MG63 (cell line): ENCODE results near the gene DNAH10. TPM values are rescaled to one million over a fixed set of nuclear protein-coding genes. Genes with fewer than 3 reads are reported as not detected.

Experiments used
- DNase-seq: peaks from one replicate; pipeline ENCODE4 v3.0.0-alpha.2; 2020
- H3K27me3 ChIP-seq: fragments of 250-450 bp; sonication (Bioruptor Pico); 2 replicates; pipeline ENCODE4 v1.5.1; 2020; ENCODE audit warnings: mild to moderate bottlenecking, moderate library complexity
- H3K36me3 ChIP-seq: fragments of 250-450 bp; sonication (Bioruptor Pico); 2 replicates; pipeline ENCODE4 v1.5.1; 2020; ENCODE audit warnings: mild to moderate bottlenecking, moderate library complexity
- H3K4me3 ChIP-seq: fragments of 250-450 bp; sonication (Bioruptor Pico); 2 replicates; pipeline ENCODE4 v1.5.1; 2020; ENCODE audit warnings: mild to moderate bottlenecking, moderate library complexity
- H3K9me3 ChIP-seq: fragments of 250-450 bp; sonication (Bioruptor Pico); 2 replicates; pipeline ENCODE4 v1.5.1; 2020; ENCODE audit warnings: mild to moderate bottlenecking, moderate library complexity
- total RNA-seq: library from RNA; depleted of rRNA; stranded (reverse); fragments of >200 nt; shearing (Covaris generic); gene quantifications from 2 replicates; pipeline ENCODE4 v1.2.3, GENCODE V29; 2014; ENCODE audit warnings: low replicate concordance

DNAH10 gene
- total RNA-seq, 1 experiment from 2014 or later = 0.40 TPM

DNA sequence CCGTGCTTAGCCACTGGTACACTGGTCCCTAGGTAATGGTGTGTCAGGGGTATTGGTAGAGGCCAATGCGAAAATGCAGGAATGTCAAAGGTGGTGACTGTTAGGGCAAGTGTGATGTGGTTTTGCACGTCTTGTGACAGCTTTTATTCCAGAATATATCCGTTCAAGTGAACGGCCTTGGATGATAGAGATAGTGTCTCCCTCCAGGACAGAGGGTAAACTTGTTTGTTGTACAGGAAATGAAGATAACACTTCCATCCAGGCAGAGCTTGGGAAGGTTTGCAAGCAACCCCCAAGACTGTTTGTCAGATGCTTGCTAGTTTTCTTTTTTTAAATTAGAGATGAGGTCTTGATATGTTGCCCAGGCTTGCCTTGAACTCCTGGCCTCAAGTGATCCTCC, 84.2 kb downstream of the DNAH10 start:
- no peaks in the 10 kb centered on the region for H3K27me3 ChIP-seq
- DNase-seq = no peak
- no peaks in the 10 kb centered on the region for H3K9me3 ChIP-seq
- H3K36me3 ChIP-seq = no peaks in the 10 kb centered on the region
- no peak overlapping the region for H3K4me3 ChIP-seq

DNA sequence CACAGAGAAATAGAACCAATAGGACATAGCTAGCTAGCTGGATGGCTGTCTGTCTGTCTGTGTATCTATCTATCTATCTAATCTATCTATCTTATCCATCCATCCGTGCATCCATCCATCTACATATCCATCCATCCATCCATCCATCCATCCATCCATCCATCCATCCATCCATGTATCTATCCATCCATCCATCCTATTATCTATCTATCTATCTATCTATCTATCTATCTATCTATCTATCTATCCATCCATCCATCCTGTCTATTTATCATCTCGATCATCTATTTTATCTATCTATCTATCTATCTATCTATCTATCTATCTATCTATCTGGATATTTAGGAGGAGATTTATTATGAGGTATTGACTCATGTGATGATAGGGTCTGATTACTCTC, 84.9 kb downstream of the DNAH10 start:
- no peaks in the 10 kb centered on the region for H3K27me3 ChIP-seq
- DNase-seq = no peak
- H3K36me3 ChIP-seq = no peaks in the 10 kb centered on the region
- no peak overlapping the region for H3K4me3 ChIP-seq
- no peaks in the 10 kb centered on the region for H3K9me3 ChIP-seq

- H3K4me3 ChIP-seq = no peak overlapping the region
- no peaks in the 10 kb centered on the region for H3K27me3 ChIP-seq
- no peak for DNase-seq
- no peaks in the 10 kb centered on the region for H3K9me3 ChIP-seq
- no peaks in the 10 kb centered on the region for H3K36me3 ChIP-seq
These were observed 85.8 kb downstream of the DNAH10 start for GRCh38 chr12:123847876-123848275.

DNA sequence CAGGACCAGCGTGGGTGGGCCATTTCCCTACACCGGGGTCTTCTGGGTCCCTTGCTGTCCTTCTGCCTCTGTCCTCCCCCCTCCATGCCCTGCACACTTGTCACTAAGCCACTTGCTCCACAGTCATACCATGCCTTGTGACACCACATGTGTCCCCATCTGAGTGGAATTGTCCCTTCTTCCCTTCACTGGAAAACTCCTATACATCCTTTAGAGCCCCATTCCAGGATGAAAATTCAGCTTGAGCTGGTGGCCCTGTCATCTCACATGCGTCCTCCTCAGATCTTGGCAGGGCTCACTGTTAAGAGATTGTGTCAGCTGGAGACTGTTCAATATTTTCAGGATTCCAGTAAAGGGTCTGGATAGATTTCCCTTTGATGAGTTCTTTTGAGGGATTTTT, 87.4 kb downstream of the DNAH10 start:
- no peaks in the 10 kb centered on the region for H3K9me3 ChIP-seq
- DNase-seq = no peak

DNA sequence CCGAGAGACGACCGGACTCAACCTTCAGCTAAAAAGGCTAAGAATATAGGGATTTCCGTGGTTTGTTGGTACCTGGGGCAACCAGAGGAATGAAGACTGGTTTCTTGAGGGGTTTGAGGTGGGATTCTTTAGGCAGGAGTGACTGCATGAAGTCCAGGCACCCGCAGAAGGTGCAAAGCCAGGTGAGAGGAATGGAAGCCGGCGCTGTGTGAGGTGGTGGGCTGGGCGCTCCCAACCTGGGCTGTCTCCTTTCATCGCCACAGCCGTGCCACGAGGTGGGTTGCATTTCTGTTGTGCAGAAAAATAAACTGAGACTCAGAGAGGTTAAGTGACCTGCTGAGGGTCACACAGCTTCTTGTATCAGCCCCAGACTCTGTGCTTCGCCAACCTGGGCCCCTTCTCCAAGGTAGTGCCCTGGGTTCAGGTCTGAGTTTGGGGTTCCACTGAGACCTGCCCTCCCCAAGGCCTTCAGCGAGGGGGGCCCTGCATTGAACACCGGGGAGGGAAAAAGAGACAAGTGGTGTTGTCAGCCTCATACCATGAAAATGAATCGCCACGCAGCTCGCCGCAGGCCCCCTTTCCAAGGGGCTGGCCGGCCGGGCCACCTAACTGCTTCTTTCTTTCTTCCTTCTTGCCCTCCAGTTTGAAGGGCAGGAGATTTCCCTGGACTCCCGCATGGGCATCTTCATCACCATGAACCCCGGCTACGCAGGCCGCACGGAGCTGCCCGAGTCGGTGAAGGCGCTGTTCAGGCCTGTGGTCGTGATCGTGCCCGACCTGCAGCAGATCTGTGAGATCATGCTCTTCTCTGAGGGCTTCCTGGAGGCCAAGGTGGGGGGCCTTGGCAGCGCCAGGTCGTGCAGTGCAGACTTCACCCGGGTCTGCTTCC, 88.4 kb downstream of the DNAH10 start:
- Histone ChIP-seq H3K4me3 (no peak overlapping the region), H3K27me3 (no peaks in the 10 kb centered on the region), H3K9me3 (no peaks in the 10 kb centered on the region), H3K36me3 (no peaks in the 10 kb centered on the region)
- DNase-seq = no peak

More for the DNA sequence above, 87.4 kb downstream of the DNAH10 start:
- Histone ChIP-seq H3K36me3 (no peaks in the 10 kb centered on the region), H3K4me3 (no peak overlapping the region), H3K27me3 (no peaks in the 10 kb centered on the region)

GRCh38 chr12:123853396-123854070, 91.4 kb downstream of the DNAH10 start:
- DNase-seq = no peak
- no peaks in the 10 kb centered on the region for H3K9me3 ChIP-seq
- H3K4me3 ChIP-seq = no peak overlapping the region
- H3K27me3 ChIP-seq = no peaks in the 10 kb centered on the region
- no peaks in the 10 kb centered on the region for H3K36me3 ChIP-seq

DNA sequence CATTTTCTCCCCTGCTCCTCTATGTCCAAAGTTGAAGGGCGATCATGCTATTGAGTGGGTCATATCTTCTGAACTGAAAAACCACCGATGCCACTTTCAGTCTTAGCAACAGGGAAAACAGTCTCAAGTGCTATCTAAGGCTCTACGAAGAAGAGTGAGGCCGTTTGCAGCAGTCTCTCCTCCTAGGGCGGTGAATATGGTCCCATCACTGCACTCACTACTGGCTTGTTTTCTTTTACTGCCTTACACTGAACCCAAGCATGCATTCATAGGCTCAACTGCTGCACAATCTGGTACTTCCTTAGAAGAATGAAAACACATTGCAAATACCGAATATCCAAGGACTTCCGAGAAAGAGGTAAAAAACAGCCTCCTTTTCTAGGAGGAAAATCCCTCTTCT, 92.1 kb downstream of the DNAH10 start:
- Histone ChIP-seq H3K4me3 (no peak overlapping the region), H3K27me3 (no peaks in the 10 kb centered on the region), H3K36me3 (no peaks in the 10 kb centered on the region), H3K9me3 (no peaks in the 10 kb centered on the region)
- no peak for DNase-seq

DNA sequence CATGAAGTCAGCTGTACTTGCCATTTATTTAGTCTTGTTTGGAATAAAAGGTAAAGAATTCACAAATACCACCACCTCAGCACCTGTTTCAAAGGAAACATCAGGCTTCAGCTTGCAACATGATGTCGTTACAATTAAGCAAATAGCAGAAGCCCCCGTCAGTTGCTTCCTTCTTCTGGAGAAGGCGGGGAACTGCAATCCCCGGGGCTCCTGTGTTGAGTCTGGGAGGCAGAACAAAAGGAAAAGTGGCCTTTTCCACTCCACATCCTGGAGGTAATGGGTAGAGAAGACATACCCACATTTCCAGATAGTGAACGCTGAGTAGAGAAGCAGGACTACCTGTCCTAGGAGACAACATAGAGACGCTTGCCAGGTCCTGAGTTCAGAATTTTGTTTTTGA, 92.8 kb downstream of the DNAH10 start:
- Histone ChIP-seq H3K36me3 (no peaks in the 10 kb centered on the region), H3K9me3 (no peaks in the 10 kb centered on the region), H3K27me3 (no peaks in the 10 kb centered on the region), H3K4me3 (no peak overlapping the region)
- no peak for DNase-seq

GRCh38 chr12:123856681-123857080, 94.6 kb downstream of the DNAH10 start:
- Histone ChIP-seq H3K4me3 (no peak overlapping the region), H3K27me3 (no peaks in the 10 kb centered on the region), H3K36me3 (no peaks in the 10 kb centered on the region), H3K9me3 (no peaks in the 10 kb centered on the region)
- no peak for DNase-seq

DNA sequence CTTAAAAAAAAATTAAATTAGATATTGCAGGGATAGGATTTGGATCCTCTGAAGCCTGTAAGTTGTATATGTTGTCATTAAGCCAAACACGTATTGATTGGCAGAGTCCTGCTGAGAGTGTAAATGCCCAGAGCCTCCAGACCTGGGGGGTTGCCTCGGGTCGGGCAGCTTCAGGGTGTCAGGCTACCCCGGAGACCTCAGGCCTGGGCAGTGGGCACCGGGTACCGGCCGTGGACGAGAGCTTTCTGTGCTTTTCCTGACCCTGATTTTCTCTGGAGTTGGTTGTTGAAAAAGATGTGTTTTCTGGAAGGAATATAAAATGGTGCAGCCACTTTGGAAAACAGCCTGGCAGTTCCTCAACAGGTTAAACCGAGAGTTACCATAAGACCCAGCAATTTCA, 96.1 kb downstream of the DNAH10 start:
- DNase-seq = no peak
- H3K4me3 ChIP-seq = no peak overlapping the region
- H3K36me3 ChIP-seq = no peaks in the 10 kb centered on the region
- no peaks in the 10 kb centered on the region for H3K27me3 ChIP-seq
- no peaks in the 10 kb centered on the region for H3K9me3 ChIP-seq

DNA sequence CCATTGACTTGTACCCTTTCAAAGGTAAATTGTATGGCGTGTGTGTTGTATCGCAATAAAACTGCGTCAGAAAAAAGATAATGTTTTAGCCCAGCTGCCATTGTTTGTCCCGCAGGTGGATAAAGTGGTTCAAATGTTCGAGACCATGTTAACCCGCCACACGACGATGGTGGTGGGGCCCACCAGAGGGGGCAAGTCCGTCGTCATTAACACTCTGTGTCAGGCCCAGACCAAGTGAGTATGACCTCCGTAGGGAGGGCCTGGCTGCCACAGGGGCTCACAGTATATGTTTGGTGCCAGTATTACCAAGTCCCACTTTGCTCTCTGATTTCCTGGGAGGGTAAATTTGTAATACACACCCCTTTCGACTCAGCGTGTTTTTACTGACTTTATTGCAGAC, 96.9 kb downstream of the DNAH10 start:
- no peak for DNase-seq
- Histone ChIP-seq H3K27me3 (no peaks in the 10 kb centered on the region), H3K36me3 (no peaks in the 10 kb centered on the region)

DNA sequence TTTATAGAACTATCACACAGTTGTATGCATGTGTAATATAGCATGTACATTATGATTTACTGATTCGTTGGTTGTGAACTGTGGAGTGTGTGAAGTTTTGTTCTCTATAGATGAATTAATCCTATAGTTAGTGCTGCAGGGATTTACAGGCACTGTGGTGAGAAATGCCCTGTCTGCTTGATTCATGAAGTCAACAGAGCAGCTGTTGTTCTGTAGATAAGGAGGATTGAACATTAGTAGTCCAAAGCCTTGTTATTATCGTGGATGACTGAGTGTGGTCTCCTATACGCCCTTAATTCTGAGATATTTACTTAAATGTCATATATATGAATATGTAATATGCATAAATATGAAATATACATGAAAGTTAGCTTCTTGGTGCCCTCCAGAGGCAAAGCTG, 98.3 kb downstream of the DNAH10 start:
- Histone ChIP-seq H3K36me3 (no peaks in the 10 kb centered on the region), H3K4me3 (no peak overlapping the region), H3K9me3 (no peaks in the 10 kb centered on the region), H3K27me3 (no peaks in the 10 kb centered on the region; the same call in 1 of the 2 replicates)
- DNase-seq = no peak

More for the DNA sequence above, 96.9 kb downstream of the DNAH10 start:
- Histone ChIP-seq H3K4me3 (no peak overlapping the region), H3K9me3 (no peaks in the 10 kb centered on the region)

GRCh38 chr12:123861392-123861791, 99.3 kb downstream of the DNAH10 start:
- H3K4me3 ChIP-seq = no peak overlapping the region
- no peak for DNase-seq
- H3K36me3 ChIP-seq = no peaks in the 10 kb centered on the region
- no peaks in the 10 kb centered on the region for H3K9me3 ChIP-seq
- peaks cover 3% of the 10 kb centered on the region; the same call in 1 of the 2 replicates for H3K27me3 ChIP-seq

GRCh38 chr12:123867141-123867540, 105.0 kb downstream of the DNAH10 start:
- DNase-seq = no peak
- Histone ChIP-seq H3K9me3 (no peaks in the 10 kb centered on the region), H3K4me3 (no peak overlapping the region), H3K27me3 (peaks cover 12% of the 10 kb centered on the region; the same call in 1 of the 2 replicates), H3K36me3 (no peaks in the 10 kb centered on the region)

- H3K4me3 ChIP-seq = no peak overlapping the region
- peaks cover 12% of the 10 kb centered on the region; the same call in 1 of the 2 replicates for H3K27me3 ChIP-seq
- H3K36me3 ChIP-seq = no peaks in the 10 kb centered on the region
- H3K9me3 ChIP-seq = no peaks in the 10 kb centered on the region
- no peak for DNase-seq
These were observed 106.7 kb downstream of the DNAH10 start for GRCh38 chr12:123868791-123869190.

DNA sequence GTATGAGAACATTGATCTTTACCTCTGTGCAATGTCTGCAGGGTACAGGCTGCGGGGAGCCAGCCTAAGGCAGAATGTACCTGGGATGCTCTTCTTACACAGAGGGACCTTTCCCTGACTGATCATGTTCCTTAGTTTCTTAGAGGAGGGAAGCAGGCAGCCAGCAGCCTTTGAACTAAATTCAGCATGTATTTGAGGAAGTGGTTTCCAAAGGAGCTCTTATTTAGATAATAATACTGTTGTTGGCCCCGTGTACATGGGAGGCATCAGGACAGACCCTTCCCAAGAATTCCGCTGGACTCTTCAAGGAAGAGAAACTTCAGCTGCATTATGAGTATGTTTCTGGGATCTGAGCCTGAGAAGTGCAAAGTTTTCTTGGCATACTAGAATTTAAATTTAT, 111.7 kb downstream of the DNAH10 start:
- H3K27me3 ChIP-seq = no peaks in the 10 kb centered on the region; the same call in 1 of the 2 replicates
- no peaks in the 10 kb centered on the region for H3K36me3 ChIP-seq
- no peak overlapping the region for H3K4me3 ChIP-seq
- H3K9me3 ChIP-seq = no peaks in the 10 kb centered on the region
- no peak for DNase-seq

GRCh38 chr12:123877968-123878367, 115.9 kb downstream of the DNAH10 start:
- no peaks in the 10 kb centered on the region for H3K9me3 ChIP-seq
- no peak overlapping the region for H3K4me3 ChIP-seq
- H3K36me3 ChIP-seq = no peaks in the 10 kb centered on the region
- no peak for DNase-seq
- H3K27me3 ChIP-seq = peaks cover 4% of the 10 kb centered on the region

- no peak for DNase-seq
- peaks cover 4% of the 10 kb centered on the region for H3K27me3 ChIP-seq
- H3K4me3 ChIP-seq = no peak overlapping the region
- no peaks in the 10 kb centered on the region for H3K36me3 ChIP-seq
- no peaks in the 10 kb centered on the region for H3K9me3 ChIP-seq
These were observed 117.0 kb downstream of the DNAH10 start for GRCh38 chr12:123879101-123879500.
